ENCODE measurements around the gene SPO11. TPM values are rescaled to one million over a fixed set of nuclear protein-coding genes. Genes with fewer than 3 reads are reported as not detected.

The SPO11 gene
- total RNA-seq, 1 donor from 2014 or later = not detected

DNA sequence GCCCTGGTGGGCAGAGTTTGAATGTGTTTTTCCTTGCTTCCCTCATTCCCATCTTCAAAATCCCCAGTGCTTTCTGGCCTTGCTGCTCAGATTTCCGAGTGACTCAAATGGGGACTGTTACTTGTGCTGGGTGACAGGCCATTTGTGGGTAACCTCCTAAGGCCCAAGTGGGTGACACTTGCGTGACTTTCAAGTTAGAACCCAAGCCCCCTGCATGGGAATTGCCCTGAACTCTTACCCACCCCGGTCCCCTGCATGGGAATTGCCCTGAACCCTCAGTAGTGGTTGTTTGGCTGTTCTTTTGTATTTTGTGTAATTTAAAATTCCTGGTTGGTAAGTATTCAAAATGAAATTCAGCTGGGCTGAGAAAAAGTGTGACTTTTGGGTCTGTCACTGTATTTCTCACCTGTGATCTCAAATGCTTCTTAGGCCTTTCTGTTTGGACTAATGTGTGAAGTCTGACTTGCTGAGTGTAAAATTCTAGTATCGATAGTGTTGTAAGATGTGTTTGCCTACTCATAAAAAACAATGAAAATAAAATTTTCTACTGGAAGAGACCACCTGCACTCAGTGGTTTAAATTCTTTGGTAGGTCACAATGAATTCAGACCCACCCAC lies 49.2 kb downstream of the SPO11 start:
- DNase-seq (ENCODE audit: low read depth, low spot score) = no peak
- Mint-ChIP-seq H3K27me3 (ENCODE audit: low read depth) (no peaks in the 10 kb centered on the region), H3K4me3 (no peak overlapping the region), H3K27ac (ENCODE audit: unreplicated experiment) (no peak overlapping the region), H3K4me1 (no peaks in the 10 kb centered on the region), H3K9me3 (no peaks in the 10 kb centered on the region), H3K36me3 (ENCODE audit: low read depth) (peaks cover 13% of the 10 kb centered on the region)
- TF ChIP-seq, protein P1, sequence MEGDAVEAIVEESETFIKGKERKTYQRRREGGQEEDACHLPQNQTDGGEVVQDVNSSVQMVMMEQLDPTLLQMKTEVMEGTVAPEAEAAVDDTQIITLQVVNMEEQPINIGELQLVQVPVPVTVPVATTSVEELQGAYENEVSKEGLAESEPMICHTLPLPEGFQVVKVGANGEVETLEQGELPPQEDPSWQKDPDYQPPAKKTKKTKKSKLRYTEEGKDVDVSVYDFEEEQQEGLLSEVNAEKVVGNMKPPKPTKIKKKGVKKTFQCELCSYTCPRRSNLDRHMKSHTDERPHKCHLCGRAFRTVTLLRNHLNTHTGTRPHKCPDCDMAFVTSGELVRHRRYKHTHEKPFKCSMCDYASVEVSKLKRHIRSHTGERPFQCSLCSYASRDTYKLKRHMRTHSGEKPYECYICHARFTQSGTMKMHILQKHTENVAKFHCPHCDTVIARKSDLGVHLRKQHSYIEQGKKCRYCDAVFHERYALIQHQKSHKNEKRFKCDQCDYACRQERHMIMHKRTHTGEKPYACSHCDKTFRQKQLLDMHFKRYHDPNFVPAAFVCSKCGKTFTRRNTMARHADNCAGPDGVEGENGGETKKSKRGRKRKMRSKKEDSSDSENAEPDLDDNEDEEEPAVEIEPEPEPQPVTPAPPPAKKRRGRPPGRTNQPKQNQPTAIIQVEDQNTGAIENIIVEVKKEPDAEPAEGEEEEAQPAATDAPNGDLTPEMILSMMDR (conservative IDR thresholded peaks at IDR 0.05) = no peak

DNA sequence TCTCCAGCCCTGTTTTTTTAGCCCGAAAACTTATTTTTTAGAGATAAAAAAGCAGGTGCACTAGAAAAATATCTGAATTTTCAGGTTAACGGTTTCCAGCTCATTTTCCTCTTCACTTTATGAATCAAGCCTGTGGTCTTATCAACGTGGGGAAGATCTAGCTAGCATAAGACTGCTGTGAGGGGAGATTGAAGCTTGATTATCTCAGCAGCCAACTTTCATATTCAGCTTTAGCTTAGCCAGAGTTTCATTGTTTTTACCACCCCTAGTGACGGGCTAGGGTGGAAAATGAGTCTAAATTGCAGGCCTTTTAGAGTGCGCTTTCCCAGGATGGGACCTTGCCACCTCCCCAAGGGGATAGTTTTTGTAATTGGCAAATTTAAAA lies 49.7 kb downstream of the SPO11 start:
- Mint-ChIP-seq H3K9me3 (no peaks in the 10 kb centered on the region), H3K27ac (ENCODE audit: unreplicated experiment) (no peak overlapping the region), H3K36me3 (ENCODE audit: low read depth) (peaks cover 11% of the 10 kb centered on the region), H3K4me1 (no peaks in the 10 kb centered on the region), H3K4me3 (no peak overlapping the region), H3K27me3 (ENCODE audit: low read depth) (no peaks in the 10 kb centered on the region)
- DNase-seq (ENCODE audit: low read depth, low spot score) = no peak
- TF ChIP-seq, protein P1 (conservative IDR thresholded peaks at IDR 0.05) = no peak

DNA sequence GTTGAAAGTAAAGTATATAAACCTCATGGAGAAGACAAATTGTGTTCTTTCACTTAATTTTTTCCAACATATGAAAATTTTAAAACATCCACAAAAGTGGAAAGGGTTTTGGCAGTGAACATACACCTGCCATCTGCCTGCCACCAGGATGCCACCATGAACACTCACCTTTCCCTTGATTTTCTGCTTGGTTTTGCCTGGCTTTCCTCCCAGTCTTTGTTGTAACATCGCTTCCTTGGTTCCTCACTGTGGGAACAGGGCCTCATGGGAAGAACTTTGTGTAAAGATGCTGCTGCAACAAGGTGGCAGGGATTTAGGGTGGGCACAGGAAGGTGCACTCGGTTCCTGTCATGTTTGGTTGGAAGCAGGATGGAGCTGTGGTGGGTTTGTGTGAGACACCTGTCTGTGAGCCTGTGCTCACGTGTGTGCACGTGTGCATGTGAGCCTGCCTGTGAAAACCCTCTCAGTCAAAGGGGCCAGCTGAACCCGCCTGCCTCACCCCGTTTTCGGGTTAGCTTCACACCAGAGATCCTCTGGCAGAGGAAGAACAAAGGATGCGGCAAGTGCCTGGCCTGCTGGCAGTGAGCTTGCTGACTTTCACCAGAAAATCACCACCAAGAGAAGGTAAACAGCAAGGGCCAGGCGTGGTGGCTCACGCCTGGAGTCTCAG lies 50.6 kb downstream of the SPO11 start:
- H3K27ac Mint-ChIP-seq (ENCODE audit: unreplicated experiment) = no peak overlapping the region
- H3K9me3 Mint-ChIP-seq = no peaks in the 10 kb centered on the region

DNA sequence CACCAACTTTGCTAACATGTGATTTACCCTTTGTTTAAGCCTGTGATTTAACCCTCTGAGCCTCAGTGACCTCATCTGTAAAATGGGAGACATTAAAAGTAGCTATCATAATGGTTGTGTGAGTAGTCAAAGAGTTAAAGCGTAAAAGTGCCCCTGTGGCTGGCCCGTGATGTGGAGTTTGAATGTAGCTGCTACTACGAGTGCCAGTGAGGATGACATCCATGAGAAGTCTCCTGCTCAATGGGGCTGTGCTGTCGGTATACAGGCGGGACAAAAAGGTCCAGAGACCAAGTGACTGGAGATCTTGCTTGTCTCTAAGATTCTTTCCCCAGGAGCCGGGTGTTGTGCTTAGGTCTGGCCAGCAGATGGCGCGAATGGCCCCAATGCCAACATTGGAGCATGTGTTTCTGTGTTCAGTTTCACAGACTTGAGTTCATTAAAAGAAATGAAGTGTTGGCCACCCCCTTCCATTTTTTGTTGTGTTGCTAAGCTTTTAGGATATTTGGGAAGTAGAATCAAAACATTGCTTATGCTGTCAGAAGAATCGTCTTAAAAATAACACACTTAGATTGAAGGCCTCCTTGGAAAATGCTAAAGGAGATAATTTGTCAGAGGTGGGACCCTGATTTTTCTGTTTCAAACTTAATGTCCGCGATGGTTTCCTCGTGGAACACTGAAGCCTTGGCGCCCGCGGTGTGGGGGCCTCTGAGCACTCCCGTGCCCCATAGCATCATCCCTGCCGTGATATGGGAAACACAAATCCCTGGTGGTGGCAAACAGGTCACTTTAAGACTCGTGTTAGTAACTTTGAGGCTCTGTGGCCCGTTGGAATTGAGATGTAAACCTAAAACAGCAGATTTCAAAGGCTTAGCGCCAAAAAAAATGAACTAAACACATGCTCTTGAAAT lies 52.2 kb downstream of the SPO11 start:
- no peak overlapping the region for H3K27ac Mint-ChIP-seq (ENCODE audit: unreplicated experiment)

More for the DNA sequence above, 50.6 kb downstream of the SPO11 start:
- DNase-seq (ENCODE audit: low read depth, low spot score) = no peak
- TF ChIP-seq, protein P1 (conservative IDR thresholded peaks at IDR 0.05) = no peak
- H3K4me1 Mint-ChIP-seq = no peaks in the 10 kb centered on the region
- no peak overlapping the region for H3K4me3 Mint-ChIP-seq
- peaks cover 9% of the 10 kb centered on the region for H3K36me3 Mint-ChIP-seq (ENCODE audit: low read depth)
- no peaks in the 10 kb centered on the region for H3K27me3 Mint-ChIP-seq (ENCODE audit: low read depth)

DNA sequence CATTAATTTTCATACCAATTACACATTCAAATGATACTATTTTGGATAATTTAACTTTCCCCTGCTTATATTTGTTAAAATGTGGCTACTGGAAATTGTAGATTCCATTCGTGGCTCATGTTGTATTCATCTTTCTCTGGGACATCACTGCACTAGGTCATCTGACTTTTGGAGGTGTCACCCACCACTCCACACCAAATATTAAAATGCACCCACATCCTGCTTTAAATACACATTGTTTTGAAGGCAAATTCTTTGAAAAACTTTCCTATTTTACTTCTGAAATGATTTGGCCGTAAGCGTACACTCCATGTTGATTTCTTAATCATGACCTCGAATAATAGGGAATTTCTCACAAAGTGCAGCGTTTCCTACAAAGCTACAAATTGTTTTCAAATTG lies 52.9 kb downstream of the SPO11 start:
- TF ChIP-seq, protein P1 (conservative IDR thresholded peaks at IDR 0.05) = no peak
- H3K9me3 Mint-ChIP-seq = no peaks in the 10 kb centered on the region
- H3K4me1 Mint-ChIP-seq = no peaks in the 10 kb centered on the region
- H3K27ac Mint-ChIP-seq (ENCODE audit: unreplicated experiment) = peak overlapping the region; percentile 75
- peaks cover 2% of the 10 kb centered on the region for H3K36me3 Mint-ChIP-seq (ENCODE audit: low read depth)
- DNase-seq (ENCODE audit: low read depth, low spot score) = no peak
- no peaks in the 10 kb centered on the region for H3K27me3 Mint-ChIP-seq (ENCODE audit: low read depth)
- H3K4me3 Mint-ChIP-seq = no peak overlapping the region

More for the DNA sequence above, 52.2 kb downstream of the SPO11 start:
- H3K27me3 Mint-ChIP-seq (ENCODE audit: low read depth) = no peaks in the 10 kb centered on the region
- TF ChIP-seq, protein P1 (conservative IDR thresholded peaks at IDR 0.05) = peak; percentile 95
- H3K4me1 Mint-ChIP-seq = no peaks in the 10 kb centered on the region
- peaks cover 2% of the 10 kb centered on the region for H3K36me3 Mint-ChIP-seq (ENCODE audit: low read depth)
- H3K9me3 Mint-ChIP-seq = no peaks in the 10 kb centered on the region
- DNase-seq (ENCODE audit: low read depth, low spot score) = peak; percentile 89
- peak overlapping the region; percentile 34 for H3K4me3 Mint-ChIP-seq
